Lower leg skin (tissue), 4 donors: ENCODE data around the gene PDZD7. TPM values are rescaled to one million over a fixed set of nuclear protein-coding genes. Genes with fewer than 3 reads are reported as not detected.

Source experiments
- DNase-seq, 2 donors: peaks; one replicate each; pipeline ENCODE4 v3.0.0-alpha.2; 2019; ENCODE audit warnings: low spot score in 2 of 2
- H3K4me3 ChIP-seq: fragments of 200-600 bp; sonication (generic); 2 replicates; pipeline ENCODE4 v1.5.1; 2017; ENCODE audit warnings: mild to moderate bottlenecking, low read depth; ENCODE audit not compliant: poor library complexity, severe bottlenecking
- CTCF ChIP-seq, 3 donors: fragments of 450-650 bp; IDR thresholded peaks; one replicate each; pipeline ENCODE4 v1.5.1; 2016; ENCODE audit warnings: antibody characterized with exemption in 3 of 3, mild to moderate bottlenecking in 3 of 3, moderate library complexity in 2 of 3
- POLR2A ChIP-seq, 2 donors: fragments of 450-650 bp; IDR thresholded peaks; one replicate each; pipeline ENCODE4 v1.6.1; 2016 to 2017; ENCODE audit warnings: antibody characterized with exemption in 2 of 2, mild to moderate bottlenecking in 1 of 2, moderate library complexity in 1 of 2
- WGBS, 2 donors: methylation state at CpG; one replicate each; pipeline ENCODE4 v1.1.5; 2018; 5-methylcytosine and 5-hydroxymethylcytosine counted together
- intact Hi-C: fragments of 100-400 bp; cut with DNase I; formaldehyde crosslinking; loops from one replicate; pipeline ENCODE4 v1.15.0; 2023; ENCODE audit warnings: low total_unique reads
- total RNA-seq, 4 donors: library from RNA; depleted of rRNA; stranded (reverse); fragments of >200 nt; gene quantifications; one replicate each; pipeline ENCODE4 v1.1.0, GENCODE V29; 2016

The PDZD7 gene
- total RNA-seq, 4 donors from 2014 or later: 1.5 to 9.0 (median 3.5) TPM

GRCh38 chr10:100972904-100973535, 57.9 kb downstream of the PDZD7 start:
- TF ChIP-seq POLR2A (IDR thresholded peaks at IDR 0.05): no peak
- no peak for TF ChIP-seq CTCF (IDR thresholded peaks at IDR 0.05)
- intact Hi-C loops: no loop called here
- WGBS, 2 donors: 91 to 95% methylated on average over 6 of the region's 6 CpGs
- H3K4me3 ChIP-seq: no peak overlapping the region
- no peak for DNase-seq

GRCh38 chr10:100972115-100972903, 58.6 kb downstream of the PDZD7 start:
- TF ChIP-seq POLR2A (IDR thresholded peaks at IDR 0.05): no peak
- no peak for TF ChIP-seq CTCF (IDR thresholded peaks at IDR 0.05)
- intact Hi-C loops: no loop called here
- DNase-seq: no peak
- H3K4me3 ChIP-seq: no peak overlapping the region
- WGBS, 2 donors: 76 to 84% methylated on average over 13 of the region's 13 CpGs

GRCh38 chr10:100970914-100971811, 59.8 kb downstream of the PDZD7 start:
- no peak for TF ChIP-seq POLR2A (IDR thresholded peaks at IDR 0.05)
- no peak for TF ChIP-seq CTCF (IDR thresholded peaks at IDR 0.05)
- H3K4me3 ChIP-seq: no peak overlapping the region
- WGBS, 2 donors: 61 to 73% methylated on average over 4 of the region's 4 CpGs
- intact Hi-C loops: no loop called here
- DNase-seq: no peak

- intact Hi-C loops: no loop called here
- 35 to 44% methylated on average over 13 of the region's 13 CpGs for WGBS, 2 donors
These were observed 60.6 kb downstream of the PDZD7 start for GRCh38 chr10:100970076-100970913.

More at GRCh38 chr10:100970076-100970913, 60.6 kb downstream of the PDZD7 start:
- no peak overlapping the region for H3K4me3 ChIP-seq
- TF ChIP-seq CTCF (IDR thresholded peaks at IDR 0.05): no peak
- no peak for TF ChIP-seq POLR2A (IDR thresholded peaks at IDR 0.05)
- DNase-seq: no peak
